K562 (cell line): ENCODE results near the gene TBR1.

Experiments
- CBX5 ChIP-seq: IDR thresholded peaks from 2 replicates; pipeline ENCODE4 v1.6.1; 2014; ENCODE audit warnings: low read depth, borderline replicate concordance
- CTCF ChIP-seq, 3 experiments: IDR thresholded peaks in 2 of 3; conservative IDR thresholded peaks in 1 of 3; 2 replicates each; pipeline ENCODE4 v1.5.1; 2011 to 2012; ENCODE audit warnings: low read length in 3 of 3, mild to moderate bottlenecking in 3 of 3, control low read depth in 2 of 3, improper control_type of control experiment in 1 of 3, inconsistent platforms in 1 of 3, low read depth in 1 of 3, mixed read lengths in 1 of 3, moderate library complexity in 1 of 3; ENCODE audit not compliant: insufficient read depth in 2 of 3
- EP300 ChIP-seq: IDR thresholded peaks from 2 replicates; pipeline ENCODE4 v1.6.1; 2012; ENCODE audit warnings: low read length, improper control_type of control experiment
- JUND ChIP-seq, 2 experiments: IDR thresholded peaks; 2 replicates in 1 of 2; 3 replicates in 1 of 2; pipeline ENCODE4 v1.6.1; 2011; ENCODE audit warnings: borderline replicate concordance in 2 of 2, low read depth in 2 of 2, low read length in 2 of 2, improper control_type of control experiment in 1 of 2, missing biosample characterization in 1 of 2, missing genetic modification characterization in 1 of 2, missing genetic modification reagents in 1 of 2
- KLF16 ChIP-seq: IDR thresholded peaks from 2 replicates; pipeline ENCODE4 v1.6.1; 2016; ENCODE audit warnings: antibody characterized with exemption
- OTX1 ChIP-seq: fragments of 450-650 bp; formaldehyde crosslinking; IDR thresholded peaks from 2 replicates; pipeline ENCODE4 v1.4.0; 2022; ENCODE audit warnings: mild to moderate bottlenecking
- RREB1 ChIP-seq: fragments of 250-450 bp; sonication (Bioruptor Pico); IDR thresholded peaks from 2 replicates; pipeline ENCODE4 v1.4.0; 2020
- SRSF3 ChIP-seq: fragments of 200-400 bp; formaldehyde crosslinking; IDR thresholded peaks from 2 replicates; pipeline ENCODE4 v1.6.1; 2016; ENCODE audit warnings: mild to moderate bottlenecking, low read length, moderate library complexity; ENCODE audit not compliant: insufficient read depth
- ZFX ChIP-seq: sonication (generic); formaldehyde crosslinking; IDR thresholded peaks from 2 replicates; pipeline ENCODE4 v1.8.0; 2022; ENCODE audit warnings: mild to moderate bottlenecking, missing genetic modification reagents, moderate library complexity
- ZNF398 ChIP-seq: fragments of 250-450 bp; sonication (Bioruptor Pico); IDR thresholded peaks from 2 replicates; pipeline ENCODE4 v1.8.0; 2021; ENCODE audit warnings: moderate library complexity, mild to moderate bottlenecking, inconsistent platforms
- TF ChIP-seq, protein P1 (sequence below): sonication (generic); IDR thresholded peaks from 2 replicates; pipeline ENCODE4 v1.6.1; 2016
- TF ChIP-seq, protein P2 (sequence below): fragments of 450-650 bp; IDR thresholded peaks from 2 replicates; pipeline ENCODE4 v1.6.1; 2016; ENCODE audit warnings: missing biosample characterization, missing genetic modification characterization

- TF ChIP-seq CBX5 (no peak), RREB1 (no peak), CTCF (IDR thresholded peaks at IDR 0.05 in 2 of 3, conservative IDR thresholded peaks at IDR 0.05 in 1 of 3; ENCODE audit: insufficient read depth in 2 of 3, low read depth in 1 of 3, low read length in 3 of 3) (no peak), SRSF3 (no peak), OTX1 (CRISPR knock-in tag) (no peak), JUND (IDR thresholded peaks at IDR 0.05; ENCODE audit: borderline replicate concordance, low read depth, low read length) (no peak), JUND (tag; IDR thresholded peaks at IDR 0.05; ENCODE audit: borderline replicate concordance, low read depth, low read length) (no peak), ZNF398 (CRISPR knock-in tag) (no peak), ZFX (CRISPR knock-in tag) (no peak), EP300 (no peak), KLF16 (no peak)
- TF ChIP-seq, protein P1, sequence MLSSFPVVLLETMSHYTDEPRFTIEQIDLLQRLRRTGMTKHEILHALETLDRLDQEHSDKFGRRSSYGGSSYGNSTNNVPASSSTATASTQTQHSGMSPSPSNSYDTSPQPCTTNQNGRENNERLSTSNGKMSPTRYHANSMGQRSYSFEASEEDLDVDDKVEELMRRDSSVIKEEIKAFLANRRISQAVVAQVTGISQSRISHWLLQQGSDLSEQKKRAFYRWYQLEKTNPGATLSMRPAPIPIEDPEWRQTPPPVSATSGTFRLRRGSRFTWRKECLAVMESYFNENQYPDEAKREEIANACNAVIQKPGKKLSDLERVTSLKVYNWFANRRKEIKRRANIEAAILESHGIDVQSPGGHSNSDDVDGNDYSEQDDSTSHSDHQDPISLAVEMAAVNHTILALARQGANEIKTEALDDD, result no peak
- TF ChIP-seq, protein P2, sequence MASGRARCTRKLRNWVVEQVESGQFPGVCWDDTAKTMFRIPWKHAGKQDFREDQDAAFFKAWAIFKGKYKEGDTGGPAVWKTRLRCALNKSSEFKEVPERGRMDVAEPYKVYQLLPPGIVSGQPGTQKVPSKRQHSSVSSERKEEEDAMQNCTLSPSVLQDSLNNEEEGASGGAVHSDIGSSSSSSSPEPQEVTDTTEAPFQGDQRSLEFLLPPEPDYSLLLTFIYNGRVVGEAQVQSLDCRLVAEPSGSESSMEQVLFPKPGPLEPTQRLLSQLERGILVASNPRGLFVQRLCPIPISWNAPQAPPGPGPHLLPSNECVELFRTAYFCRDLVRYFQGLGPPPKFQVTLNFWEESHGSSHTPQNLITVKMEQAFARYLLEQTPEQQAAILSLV (tag), result no peak
Observed at GRCh38 chr2:161418715-161419637, 2.9 kb downstream of the TBR1 start.
